Measurements from ENCODE around the gene LPCAT2. TPM values are rescaled to one million over a fixed set of nuclear protein-coding genes. Genes with fewer than 3 reads are reported as not detected.
"Not testable (repeated sequence)": the region's sequence is repeated elsewhere in the genome, so short reads cannot be mapped to it uniquely, and the experiment has no call there.

LPCAT2 gene
- total and polyA plus RNA-seq, 12 donors = 4.0 to 10.9 (median 7.0) TPM

DNA sequence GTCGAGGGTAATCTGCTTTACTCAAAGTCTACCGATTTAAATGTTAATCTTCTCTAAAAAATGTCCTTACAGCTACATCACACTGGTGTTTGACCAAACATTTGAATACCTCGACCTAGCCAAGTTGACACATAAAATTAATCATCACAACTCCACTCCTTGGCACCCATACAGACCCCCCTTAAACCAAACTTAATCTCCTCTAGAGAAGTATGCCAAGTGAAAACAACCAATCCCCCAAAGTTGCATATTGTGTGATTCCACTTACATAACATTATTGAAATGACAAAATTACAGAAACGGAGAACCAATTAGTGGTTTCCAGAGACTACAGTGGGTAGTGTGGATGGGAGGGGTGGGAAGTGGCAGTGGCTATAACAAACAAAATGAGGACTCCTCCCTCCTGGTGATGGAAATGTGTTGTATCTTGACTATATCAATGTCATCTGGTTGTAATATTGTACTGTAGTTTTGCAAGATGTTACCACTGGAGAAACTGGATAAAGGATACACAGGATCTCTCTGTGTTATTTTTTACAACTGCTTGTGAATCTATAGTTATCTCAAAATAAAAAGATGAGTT is 97.0 kb downstream of the LPCAT2 start:
- Histone ChIP-seq H3K9me3 (peaks cover 0 to 18% (median 0%) of the 10 kb centered on the region in 11 donors), H3K27ac (no peak overlapping the region), H3K36me3 (no peaks in the 10 kb centered on the region), H3K27me3 (no peaks in the 10 kb centered on the region), H3K4me1 (no peaks in the 10 kb centered on the region), H3K4me3 (no peak overlapping the region)
- 58 to 71% methylated on average over 4 of the region's 4 CpGs for WGBS, 2 donors
- intact Hi-C loops (cut with DNase I) = no loop called here
- TF ChIP-seq, protein P1, sequence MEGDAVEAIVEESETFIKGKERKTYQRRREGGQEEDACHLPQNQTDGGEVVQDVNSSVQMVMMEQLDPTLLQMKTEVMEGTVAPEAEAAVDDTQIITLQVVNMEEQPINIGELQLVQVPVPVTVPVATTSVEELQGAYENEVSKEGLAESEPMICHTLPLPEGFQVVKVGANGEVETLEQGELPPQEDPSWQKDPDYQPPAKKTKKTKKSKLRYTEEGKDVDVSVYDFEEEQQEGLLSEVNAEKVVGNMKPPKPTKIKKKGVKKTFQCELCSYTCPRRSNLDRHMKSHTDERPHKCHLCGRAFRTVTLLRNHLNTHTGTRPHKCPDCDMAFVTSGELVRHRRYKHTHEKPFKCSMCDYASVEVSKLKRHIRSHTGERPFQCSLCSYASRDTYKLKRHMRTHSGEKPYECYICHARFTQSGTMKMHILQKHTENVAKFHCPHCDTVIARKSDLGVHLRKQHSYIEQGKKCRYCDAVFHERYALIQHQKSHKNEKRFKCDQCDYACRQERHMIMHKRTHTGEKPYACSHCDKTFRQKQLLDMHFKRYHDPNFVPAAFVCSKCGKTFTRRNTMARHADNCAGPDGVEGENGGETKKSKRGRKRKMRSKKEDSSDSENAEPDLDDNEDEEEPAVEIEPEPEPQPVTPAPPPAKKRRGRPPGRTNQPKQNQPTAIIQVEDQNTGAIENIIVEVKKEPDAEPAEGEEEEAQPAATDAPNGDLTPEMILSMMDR (IDR thresholded peaks at IDR 0.05) = no peak
- ATAC-seq (no peak), DNase-seq (no peak)

DNA sequence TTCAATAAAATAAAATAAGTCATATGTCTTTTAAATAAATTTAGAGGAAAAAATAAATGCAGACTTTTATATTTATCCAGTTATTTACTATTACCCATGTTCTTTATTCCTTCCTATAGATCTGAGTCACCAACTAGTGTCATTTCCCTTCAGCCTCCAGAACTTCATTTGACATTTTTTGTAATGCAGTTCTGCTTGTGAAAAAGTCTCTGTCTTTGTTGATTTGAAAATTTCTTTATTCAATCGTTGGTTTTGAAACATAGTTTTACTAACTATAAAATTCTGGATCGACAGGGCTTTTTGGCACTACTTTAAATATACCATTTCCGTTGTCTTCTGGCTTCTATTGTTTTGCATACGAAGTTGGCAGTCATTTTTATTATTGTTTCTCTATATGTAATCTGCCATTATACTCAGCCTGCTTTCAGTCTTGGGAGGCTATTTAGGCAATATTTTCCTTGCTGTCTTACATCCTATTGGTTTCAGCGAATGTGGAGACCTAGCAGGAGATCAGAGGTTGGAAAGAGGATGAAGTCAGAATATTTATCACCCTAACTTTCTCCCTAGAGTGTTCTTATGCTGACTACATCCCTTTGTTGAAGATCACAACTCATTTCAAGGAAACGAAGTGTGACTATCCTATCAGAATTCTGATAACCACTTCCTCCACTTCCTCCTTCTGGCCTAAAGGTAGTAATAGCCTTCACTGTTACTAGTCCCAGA is 104.9 kb downstream of the LPCAT2 start:
- no peak for DNase-seq
- TF ChIP-seq, protein P1 (IDR thresholded peaks at IDR 0.05) = no peak
- peaks cover 0 to 17% (median 0%) of the 10 kb centered on the region in 11 donors for H3K9me3 ChIP-seq
- intact Hi-C loops (cut with DNase I) = no loop called here
- 44 to 50% methylated on average over 6 of the region's 6 CpGs for WGBS, 2 donors
- H3K27me3 ChIP-seq = peaks cover 0 to 11% (median 0%) of the 10 kb centered on the region in 7 donors
- ATAC-seq = no peak
- no peaks in the 10 kb centered on the region for H3K36me3 ChIP-seq
- H3K27ac ChIP-seq = no peak overlapping the region
- H3K4me1 ChIP-seq = no peaks in the 10 kb centered on the region
- H3K4me3 ChIP-seq = no peak overlapping the region

DNA sequence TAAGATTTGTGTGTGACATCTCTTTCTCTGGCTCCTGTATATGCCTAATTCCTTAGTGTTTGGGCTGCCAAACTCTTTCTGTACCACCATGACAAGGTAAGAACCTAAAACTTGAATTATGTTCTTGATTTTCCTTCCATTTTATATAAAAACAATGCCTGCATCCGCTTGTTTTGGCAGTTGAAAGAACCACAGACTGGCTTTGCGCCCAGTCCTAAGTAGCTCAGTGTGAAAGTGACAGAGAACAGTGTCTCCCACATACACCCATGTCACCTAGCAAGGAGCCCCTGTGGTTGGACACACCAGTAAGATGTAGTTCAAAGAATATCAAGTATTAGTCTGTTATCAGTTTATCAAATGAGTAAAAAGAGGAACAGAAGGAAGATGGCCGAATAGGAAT is 106.2 kb downstream of the LPCAT2 start:
- Histone ChIP-seq H3K9me3 (peaks cover 0 to 7% (median 0%) of the 10 kb centered on the region in 11 donors), H3K27me3 (peaks cover 0 to 11% (median 0%) of the 10 kb centered on the region in 7 donors), H3K4me1 (no peaks in the 10 kb centered on the region), H3K27ac (no peak overlapping the region), H3K4me3 (no peak overlapping the region), H3K36me3 (no peaks in the 10 kb centered on the region)
- no peak for ATAC-seq
- intact Hi-C loops (cut with DNase I) = no loop called here
- DNase-seq = no peak
- WGBS, 2 donors = 70 to 80% methylated on average over 3 of the region's 3 CpGs
- TF ChIP-seq, protein P1 (IDR thresholded peaks at IDR 0.05) = no peak

DNA sequence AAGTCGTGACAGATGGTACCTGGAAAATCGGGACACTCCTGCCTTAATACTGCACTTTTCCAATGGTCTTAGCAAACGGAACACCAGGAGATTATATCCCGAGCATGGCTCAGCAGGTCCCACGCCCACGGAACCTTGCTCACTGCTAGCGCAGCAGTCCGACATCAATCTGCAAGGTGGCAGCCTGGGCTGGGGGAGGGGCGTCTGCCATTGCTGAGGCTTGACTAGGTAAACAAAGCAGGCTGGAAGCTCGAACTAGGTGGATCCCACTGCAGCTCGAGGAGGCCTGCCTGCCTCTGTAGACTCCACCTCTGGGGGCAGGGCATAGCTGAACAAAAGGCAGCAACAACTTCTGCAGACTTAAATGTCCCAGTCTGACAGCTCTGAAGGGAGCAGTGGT is 106.8 kb downstream of the LPCAT2 start:
- ATAC-seq; intact Hi-C loops (cut with DNase I); H3K4me3 ChIP-seq: not testable (repeated sequence)

DNA sequence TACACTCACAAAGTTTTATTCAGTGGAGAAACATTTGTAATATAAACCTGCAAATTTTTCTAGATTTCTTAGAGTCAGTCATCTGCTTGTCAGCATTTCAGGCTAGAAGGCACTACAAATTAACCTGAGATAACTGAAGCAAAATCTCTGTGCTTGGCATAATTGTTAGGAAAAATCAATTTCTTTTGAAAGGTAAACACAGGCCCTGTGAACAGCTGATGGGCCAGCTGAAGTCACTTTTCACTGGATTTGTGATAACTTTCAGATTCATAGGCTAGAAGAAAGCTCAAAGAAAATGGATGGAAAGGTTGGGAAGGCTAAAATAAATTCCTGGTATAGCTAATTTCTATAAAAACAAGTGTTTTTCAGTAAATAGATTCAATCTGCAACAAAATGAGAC is 112.9 kb downstream of the LPCAT2 start:
- Histone ChIP-seq H3K4me3 (no peak overlapping the region), H3K4me1 (no peaks in the 10 kb centered on the region), H3K36me3 (no peaks in the 10 kb centered on the region), H3K27ac (no peak overlapping the region), H3K9me3 (peaks cover 0 to 9% (median 0%) of the 10 kb centered on the region in 11 donors), H3K27me3 (no peaks in the 10 kb centered on the region)
- intact Hi-C loops (cut with DNase I) = no loop called here
- ATAC-seq (no peak), DNase-seq (no peak)
- TF ChIP-seq, protein P1 (IDR thresholded peaks at IDR 0.05) = no peak

More for the DNA sequence above, 106.8 kb downstream of the LPCAT2 start:
- not testable (repeated sequence) for H3K36me3 ChIP-seq, H3K4me1 ChIP-seq, H3K27ac ChIP-seq, H3K9me3 ChIP-seq, DNase-seq
- H3K27me3 ChIP-seq = peaks cover 0 to 11% (median 0%) of the 10 kb centered on the region in 7 donors
- WGBS, 2 donors = 84 to 91% methylated on average over 11 of the region's 11 CpGs
